ENCODE data around the gene ACY1.

ACY1 gene

DNA sequence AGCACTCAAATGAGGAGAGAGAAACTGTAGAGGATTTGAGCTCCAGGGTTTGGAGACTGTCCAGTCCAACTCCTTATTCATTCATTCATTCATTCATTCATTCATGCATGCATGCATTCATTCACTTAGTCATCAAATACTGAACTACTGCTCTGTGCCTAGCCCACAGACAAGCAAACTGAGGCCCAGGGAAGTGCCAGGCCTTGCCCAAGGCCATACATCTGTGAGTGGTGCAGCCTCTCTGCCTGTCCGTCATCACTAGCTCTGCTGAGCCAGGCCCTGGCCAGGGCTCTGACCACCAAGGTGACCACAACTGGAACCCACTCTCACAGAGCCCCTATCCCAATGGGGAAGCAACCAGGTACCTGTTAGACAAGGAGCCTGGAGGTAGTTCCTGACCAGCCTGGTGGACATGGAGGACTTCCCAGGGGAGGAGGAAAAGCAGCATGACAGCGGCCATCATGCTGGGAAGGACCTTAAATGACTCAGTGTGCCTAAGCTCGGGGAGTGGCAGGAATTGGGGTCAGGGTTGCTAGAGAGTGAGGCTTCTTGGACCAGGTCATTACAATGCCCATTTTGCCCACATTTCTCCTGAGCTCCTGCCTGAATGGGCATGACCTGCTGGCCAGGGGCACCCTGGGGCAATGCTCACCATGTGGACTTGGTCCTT is 39.9 kb downstream of the ACY1 start:
- TF ChIP-seq ZNF70 (CRISPR knock-in tag; IDR thresholded peaks at IDR 0.05) (no peak), TOX (CRISPR knock-in tag; IDR thresholded peaks at IDR 0.05; ENCODE audit: borderline replicate concordance) (no peak), ISL1 (CRISPR knock-in tag; IDR thresholded peaks at IDR 0.05) (no peak), ZNF8 (CRISPR knock-in tag; IDR thresholded peaks at IDR 0.05) (no peak), TCF4 (CRISPR knock-in tag; IDR thresholded peaks at IDR 0.05; ENCODE audit: borderline replicate concordance) (no peak), OSR1 (CRISPR knock-in tag; IDR thresholded peaks at IDR 0.05) (no peak), RARB (CRISPR knock-in tag; IDR thresholded peaks at IDR 0.05) (no peak), ESRRG (CRISPR knock-in tag; IDR thresholded peaks at IDR 0.05) (no peak), BACH2 (CRISPR knock-in tag; IDR thresholded peaks at IDR 0.05; ENCODE audit: borderline replicate concordance) (no peak)
- TF ChIP-seq, protein P1, sequence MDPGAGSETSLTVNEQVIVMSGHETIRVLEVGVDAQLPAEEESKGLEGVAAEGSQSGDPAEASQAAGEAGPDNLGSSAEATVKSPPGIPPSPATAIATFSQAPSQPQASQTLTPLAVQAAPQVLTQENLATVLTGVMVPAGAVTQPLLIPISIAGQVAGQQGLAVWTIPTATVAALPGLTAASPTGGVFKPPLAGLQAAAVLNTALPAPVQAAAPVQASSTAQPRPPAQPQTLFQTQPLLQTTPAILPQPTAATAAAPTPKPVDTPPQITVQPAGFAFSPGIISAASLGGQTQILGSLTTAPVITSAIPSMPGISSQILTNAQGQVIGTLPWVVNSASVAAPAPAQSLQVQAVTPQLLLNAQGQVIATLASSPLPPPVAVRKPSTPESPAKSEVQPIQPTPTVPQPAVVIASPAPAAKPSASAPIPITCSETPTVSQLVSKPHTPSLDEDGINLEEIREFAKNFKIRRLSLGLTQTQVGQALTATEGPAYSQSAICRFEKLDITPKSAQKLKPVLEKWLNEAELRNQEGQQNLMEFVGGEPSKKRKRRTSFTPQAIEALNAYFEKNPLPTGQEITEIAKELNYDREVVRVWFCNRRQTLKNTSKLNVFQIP (CRISPR knock-in tag; IDR thresholded peaks at IDR 0.05; ENCODE audit: borderline replicate concordance, low read depth) = no peak
- ATAC-seq = no peak

DNA sequence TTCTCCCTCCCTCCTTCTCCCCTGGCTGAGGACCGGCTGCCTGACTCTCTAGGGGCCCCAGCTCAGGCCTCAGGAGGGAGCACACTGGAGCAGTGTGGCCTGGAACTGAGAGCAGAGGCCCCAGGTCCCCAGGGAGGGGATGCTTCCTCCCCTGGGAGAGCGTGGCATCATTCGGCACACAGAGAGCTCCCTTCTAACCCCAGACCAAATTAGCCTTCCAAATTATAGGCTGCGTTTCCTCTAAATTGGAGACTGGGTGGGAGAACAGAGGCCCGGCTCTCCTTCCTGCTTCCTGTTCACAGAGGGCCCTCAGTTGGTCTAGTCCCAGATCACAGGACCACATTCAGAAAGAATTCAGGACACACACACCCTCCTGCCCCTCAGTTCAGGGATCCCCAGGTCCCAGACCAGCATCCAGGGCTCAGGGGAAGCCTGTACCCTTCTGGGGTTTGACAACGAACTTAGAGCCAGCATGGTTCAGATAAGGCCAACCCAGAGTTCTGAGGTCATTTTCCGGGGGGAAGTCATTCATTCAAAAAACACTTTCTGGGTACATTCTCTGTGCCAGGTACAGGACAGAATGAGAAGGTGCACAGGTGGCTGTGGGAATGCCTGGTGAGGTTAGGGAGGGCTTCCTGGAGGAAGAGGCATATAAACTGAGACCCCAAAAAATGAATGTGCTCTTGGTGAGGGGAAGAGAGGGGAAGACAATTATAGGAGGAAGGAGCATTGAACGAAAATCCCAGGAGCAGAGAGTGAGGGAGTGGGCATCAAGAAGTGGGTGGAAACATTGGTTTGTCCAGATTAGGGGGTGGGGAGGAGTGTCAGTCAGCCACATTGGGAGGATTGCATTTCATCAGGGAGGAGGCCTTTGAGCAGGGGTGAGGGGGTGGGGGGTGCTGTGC is 40.8 kb downstream of the ACY1 start:
- TF ChIP-seq OSR1 (CRISPR knock-in tag; IDR thresholded peaks at IDR 0.05) (no peak), ZNF565 (CRISPR knock-in tag; conservative IDR thresholded peaks at IDR 0.05; ENCODE audit: low read depth) (no peak), RARB (CRISPR knock-in tag; IDR thresholded peaks at IDR 0.05) (no peak), ARNTL (CRISPR knock-in tag; IDR thresholded peaks at IDR 0.05; ENCODE audit: borderline replicate concordance, low read depth) (no peak), ZNF70 (CRISPR knock-in tag; IDR thresholded peaks at IDR 0.05) (no peak), BACH2 (CRISPR knock-in tag; IDR thresholded peaks at IDR 0.05; ENCODE audit: borderline replicate concordance) (no peak), CSDC2 (CRISPR knock-in tag; IDR thresholded peaks at IDR 0.05) (no peak), PPARA (CRISPR knock-in tag; IDR thresholded peaks at IDR 0.05; ENCODE audit: borderline replicate concordance) (no peak), TOX (CRISPR knock-in tag; IDR thresholded peaks at IDR 0.05; ENCODE audit: borderline replicate concordance) (no peak), ZFP30 (CRISPR knock-in tag; IDR thresholded peaks at IDR 0.05) (no peak), TCF4 (CRISPR knock-in tag; IDR thresholded peaks at IDR 0.05; ENCODE audit: borderline replicate concordance) (no peak), ZFP3 (CRISPR knock-in tag; IDR thresholded peaks at IDR 0.05) (no peak), SNAI2 (CRISPR knock-in tag; IDR thresholded peaks at IDR 0.05) (no peak), ISL1 (CRISPR knock-in tag; IDR thresholded peaks at IDR 0.05) (no peak), ZNF8 (CRISPR knock-in tag; IDR thresholded peaks at IDR 0.05) (no peak)
- TF ChIP-seq, protein P1 (CRISPR knock-in tag; IDR thresholded peaks at IDR 0.05; ENCODE audit: borderline replicate concordance, low read depth) = no peak
- TF ChIP-seq, protein P2, sequence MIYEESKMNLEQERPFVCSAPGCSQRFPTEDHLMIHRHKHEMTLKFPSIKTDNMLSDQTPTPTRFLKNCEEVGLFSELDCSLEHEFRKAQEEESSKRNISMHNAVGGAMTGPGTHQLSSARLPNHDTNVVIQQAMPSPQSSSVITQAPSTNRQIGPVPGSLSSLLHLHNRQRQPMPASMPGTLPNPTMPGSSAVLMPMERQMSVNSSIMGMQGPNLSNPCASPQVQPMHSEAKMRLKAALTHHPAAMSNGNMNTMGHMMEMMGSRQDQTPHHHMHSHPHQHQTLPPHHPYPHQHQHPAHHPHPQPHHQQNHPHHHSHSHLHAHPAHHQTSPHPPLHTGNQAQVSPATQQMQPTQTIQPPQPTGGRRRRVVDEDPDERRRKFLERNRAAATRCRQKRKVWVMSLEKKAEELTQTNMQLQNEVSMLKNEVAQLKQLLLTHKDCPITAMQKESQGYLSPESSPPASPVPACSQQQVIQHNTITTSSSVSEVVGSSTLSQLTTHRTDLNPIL (CRISPR knock-in tag; IDR thresholded peaks at IDR 0.05; ENCODE audit: low read depth) = no peak
- TF ChIP-seq, protein P3, sequence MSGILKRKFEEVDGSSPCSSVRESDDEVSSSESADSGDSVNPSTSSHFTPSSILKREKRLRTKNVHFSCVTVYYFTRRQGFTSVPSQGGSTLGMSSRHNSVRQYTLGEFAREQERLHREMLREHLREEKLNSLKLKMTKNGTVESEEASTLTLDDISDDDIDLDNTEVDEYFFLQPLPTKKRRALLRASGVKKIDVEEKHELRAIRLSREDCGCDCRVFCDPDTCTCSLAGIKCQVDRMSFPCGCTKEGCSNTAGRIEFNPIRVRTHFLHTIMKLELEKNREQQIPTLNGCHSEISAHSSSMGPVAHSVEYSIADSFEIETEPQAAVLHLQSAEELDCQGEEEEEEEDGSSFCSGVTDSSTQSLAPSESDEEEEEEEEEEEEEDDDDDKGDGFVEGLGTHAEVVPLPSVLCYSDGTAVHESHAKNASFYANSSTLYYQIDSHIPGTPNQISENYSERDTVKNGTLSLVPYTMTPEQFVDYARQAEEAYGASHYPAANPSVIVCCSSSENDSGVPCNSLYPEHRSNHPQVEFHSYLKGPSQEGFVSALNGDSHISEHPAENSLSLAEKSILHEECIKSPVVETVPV (CRISPR knock-in tag; IDR thresholded peaks at IDR 0.05) = no peak
- TF ChIP-seq, protein P4, sequence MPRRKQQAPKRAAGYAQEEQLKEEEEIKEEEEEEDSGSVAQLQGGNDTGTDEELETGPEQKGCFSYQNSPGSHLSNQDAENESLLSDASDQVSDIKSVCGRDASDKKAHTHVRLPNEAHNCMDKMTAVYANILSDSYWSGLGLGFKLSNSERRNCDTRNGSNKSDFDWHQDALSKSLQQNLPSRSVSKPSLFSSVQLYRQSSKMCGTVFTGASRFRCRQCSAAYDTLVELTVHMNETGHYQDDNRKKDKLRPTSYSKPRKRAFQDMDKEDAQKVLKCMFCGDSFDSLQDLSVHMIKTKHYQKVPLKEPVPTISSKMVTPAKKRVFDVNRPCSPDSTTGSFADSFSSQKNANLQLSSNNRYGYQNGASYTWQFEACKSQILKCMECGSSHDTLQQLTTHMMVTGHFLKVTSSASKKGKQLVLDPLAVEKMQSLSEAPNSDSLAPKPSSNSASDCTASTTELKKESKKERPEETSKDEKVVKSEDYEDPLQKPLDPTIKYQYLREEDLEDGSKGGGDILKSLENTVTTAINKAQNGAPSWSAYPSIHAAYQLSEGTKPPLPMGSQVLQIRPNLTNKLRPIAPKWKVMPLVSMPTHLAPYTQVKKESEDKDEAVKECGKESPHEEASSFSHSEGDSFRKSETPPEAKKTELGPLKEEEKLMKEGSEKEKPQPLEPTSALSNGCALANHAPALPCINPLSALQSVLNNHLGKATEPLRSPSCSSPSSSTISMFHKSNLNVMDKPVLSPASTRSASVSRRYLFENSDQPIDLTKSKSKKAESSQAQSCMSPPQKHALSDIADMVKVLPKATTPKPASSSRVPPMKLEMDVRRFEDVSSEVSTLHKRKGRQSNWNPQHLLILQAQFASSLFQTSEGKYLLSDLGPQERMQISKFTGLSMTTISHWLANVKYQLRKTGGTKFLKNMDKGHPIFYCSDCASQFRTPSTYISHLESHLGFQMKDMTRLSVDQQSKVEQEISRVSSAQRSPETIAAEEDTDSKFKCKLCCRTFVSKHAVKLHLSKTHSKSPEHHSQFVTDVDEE (CRISPR knock-in tag; IDR thresholded peaks at IDR 0.05) = no peak
- no peak for ATAC-seq
